ENCODE results near the gene EXOSC1.
"Not testable (repeated sequence)": the region's sequence is repeated elsewhere in the genome, so short reads cannot be mapped to it uniquely, and the experiment has no call there.

The EXOSC1 gene

DNA sequence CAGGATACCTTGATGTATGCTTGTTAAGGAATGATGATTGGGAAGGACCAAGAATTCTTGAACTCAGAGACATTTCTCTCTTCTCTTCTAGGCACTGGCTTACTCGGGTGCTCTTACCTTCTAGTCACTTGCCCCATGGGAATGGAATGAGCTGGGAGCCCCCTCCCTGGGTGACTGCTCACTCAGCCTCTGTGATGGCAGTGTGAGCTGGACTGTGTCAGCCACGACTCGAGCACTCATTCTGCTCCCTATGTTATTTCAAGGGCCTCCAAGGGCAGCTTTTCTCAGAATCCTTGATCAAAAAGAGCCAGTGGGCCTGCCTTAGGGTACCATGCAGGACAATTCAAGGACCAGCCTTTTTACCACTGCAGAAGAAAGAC is 10.9 kb upstream of the EXOSC1 start:
- DNase-seq = no peak

DNA sequence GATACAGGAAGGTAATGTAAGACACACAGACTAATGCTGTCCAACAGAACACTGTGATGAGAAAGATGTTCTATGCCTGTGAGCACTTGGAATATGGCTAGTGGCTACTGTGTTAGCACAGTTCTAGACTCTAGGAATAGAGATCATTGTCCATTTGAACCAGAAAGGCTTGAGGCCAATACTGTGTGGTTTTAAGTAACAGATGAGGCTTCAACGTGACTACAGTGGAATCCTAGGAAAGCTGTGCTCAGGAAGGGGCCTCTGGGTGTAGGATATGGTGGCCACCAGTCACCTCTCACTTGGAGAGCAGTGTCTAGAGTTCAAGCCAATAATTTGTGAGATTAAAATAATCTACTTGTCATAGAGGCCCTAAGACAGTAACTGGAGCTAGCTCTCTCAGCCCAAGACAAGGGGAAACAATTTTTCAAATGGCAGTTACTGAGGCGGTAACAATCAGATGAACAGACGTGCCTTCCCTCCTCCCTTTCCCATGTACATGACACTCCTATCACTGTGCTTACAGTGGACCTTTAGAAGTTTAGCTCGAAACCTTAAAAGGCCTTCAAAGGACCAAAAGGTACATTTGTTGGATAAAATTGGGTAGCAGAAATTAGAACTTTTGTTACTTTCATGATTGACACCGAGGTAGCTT is 10.4 kb upstream of the EXOSC1 start:
- DNase-seq = no peak

DNA sequence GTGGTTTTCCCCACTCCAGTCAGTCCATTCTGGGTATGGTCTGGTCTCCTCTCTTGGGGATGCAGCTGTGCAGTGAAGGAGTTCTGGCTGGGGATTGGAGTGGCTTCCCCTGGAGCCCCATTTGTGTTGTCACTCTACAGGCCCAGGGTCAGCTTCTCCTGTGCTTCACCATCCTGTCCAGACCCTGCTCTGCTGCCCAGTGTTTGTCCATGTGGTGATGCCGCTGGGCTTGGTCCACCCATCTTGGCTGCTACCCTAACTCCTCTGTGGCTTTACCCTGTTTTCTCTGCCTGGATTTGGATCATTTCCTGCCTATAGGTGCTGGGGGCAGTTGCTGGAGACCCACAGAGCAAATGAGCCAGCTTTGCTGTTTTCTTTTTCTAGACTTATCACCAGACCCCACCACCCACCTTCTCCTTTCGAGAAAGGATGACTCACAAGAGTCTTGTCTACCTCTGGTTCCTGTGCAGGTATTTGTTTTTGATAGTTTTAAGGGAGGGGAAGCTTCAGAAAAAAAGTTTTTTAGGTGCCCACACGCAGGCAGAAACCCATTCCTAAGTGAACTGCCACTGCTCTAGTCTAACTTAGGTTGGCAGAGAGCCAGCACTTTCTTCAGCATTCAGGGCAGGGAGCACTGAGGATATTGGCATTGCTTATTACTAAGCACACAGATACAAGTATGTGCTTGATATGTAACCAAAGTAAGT is 8.7 kb upstream of the EXOSC1 start:
- DNase-seq = no peak

DNA sequence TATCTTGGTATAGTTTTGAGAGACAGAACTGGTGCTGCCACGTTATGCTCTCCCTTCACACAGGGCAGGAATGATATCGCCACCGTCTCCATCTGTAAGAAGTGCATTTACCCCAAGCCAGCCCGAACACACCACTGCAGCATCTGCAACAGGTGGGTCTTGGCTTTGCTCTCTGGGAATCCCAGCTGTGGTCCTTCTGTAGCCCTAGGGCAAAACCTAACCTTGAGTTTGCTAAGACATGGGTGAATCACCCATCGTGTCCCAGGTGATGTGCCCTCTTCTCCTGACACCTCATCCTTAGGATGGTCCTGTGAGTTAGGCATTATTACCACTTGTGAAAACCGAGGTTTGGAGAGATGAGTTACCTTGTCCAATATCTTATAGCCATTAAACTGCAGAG is 6.5 kb upstream of the EXOSC1 start:
- DNase-seq = no peak

DNA sequence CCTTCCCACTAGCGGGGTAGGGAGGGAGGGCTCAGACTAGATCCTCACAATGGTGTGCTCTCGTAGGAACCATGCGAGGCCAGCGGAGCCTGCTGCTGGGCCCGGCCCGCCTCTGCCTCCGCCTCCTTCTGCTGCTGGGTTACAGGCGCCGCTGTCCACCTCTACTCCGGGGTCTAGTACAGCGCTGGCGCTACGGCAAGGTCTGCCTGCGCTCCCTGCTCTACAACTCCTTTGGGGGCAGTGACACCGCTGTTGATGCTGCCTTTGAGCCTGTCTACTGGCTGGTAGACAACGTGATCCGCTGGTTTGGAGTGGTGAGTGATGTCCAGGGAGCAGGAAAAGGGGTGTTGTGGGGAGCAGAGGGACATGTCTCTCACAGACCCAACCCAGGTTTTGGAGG is 5.8 kb upstream of the EXOSC1 start:
- DNase-seq = no peak

DNA sequence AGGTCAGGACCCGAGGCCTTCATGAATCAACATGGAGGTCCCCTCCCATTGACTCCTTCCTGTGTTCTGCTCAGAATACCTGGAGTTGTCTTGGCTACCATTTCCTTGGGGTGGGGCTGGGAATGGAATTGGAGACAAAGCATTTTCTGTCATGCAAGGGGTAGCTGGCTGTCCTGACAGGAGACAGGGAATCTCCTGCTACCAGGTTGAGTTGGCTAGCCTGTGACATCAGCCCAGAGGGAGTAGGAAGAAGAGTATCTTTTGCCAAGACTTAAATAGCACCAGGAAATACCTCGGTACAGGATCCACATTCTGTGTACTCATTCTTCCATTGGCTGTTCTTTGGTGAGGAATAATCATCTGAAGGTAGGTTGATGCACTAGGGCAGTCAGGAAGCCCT is 5.0 kb upstream of the EXOSC1 start:
- DNase-seq = no peak

DNA sequence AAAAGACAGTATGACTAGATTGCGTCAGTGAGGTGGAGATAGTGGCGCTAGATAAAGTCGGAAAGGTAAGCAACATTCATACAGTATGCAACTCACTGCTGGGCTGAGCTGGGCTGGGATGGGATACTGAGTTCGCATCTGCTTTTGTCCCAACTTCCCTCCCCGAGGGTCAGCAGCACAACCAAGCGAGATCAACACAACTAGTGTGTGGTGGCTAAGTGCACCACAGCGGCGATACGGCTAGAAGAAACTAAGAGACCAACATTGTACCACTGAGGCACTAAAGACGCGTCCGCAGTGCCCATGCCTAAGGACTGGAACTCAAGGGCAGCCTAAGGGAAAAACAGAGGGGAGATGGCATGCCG is 467 bp downstream of the EXOSC1 start:
- DNase-seq = no peak

DNA sequence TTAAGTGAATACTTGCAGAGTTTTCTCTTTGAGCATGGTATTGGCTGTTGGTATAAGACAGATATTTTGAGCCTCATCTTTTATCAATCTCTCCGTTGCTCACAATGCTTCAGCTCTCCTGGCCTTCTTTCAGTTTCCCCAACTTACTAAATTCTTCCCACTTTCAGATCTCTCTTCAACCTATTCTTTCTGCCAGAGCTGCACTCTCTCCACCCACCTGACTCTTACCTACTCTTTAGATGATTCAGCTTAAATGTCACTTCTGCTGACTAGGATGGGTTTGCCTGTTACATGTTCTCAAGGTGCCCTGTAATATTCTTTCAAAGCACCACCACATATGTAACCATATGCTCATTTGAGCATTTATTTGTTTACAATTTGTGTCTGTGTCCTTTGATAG is 1.6 kb downstream of the EXOSC1 start:
- no peak for DNase-seq

DNA sequence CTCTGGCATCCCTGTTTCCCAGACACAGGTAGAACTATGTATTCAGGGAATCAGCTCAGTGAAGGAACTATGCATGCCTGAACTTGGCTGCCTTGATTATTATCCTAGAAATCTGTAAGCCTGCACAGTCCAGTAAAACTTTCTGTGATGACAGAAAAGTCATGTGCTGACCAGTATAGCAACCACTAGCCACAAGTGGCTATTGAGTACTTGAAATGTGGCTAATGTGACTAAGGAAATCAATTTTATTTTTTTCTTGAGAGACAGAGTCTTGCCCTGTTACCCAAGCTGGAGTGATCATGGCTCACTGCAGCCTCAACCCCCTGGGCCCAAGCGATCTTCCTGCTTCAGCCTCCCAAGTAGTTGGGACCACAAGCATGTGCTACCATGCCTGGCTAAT is 3.5 kb downstream of the EXOSC1 start:
- DNase-seq = no peak

DNA sequence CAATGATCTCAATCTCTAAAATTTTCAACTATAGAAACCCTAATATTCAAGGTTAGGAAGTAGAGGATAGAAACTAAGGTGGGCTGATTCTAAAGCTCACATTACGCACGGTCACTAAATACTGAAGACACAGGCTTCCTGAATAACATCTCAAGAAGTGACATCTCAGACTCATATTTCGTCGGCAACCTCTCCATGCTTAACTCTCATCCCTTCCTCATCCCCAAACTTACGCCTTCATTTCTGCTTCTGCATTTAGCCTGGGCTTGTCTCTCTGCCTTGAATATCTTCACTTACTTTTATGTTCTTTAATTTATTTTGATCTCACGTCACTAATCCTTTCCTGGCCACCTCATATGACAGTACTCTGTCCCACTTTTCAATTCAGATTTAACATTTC is 10.6 kb downstream of the EXOSC1 start:
- no peak for DNase-seq

DNA sequence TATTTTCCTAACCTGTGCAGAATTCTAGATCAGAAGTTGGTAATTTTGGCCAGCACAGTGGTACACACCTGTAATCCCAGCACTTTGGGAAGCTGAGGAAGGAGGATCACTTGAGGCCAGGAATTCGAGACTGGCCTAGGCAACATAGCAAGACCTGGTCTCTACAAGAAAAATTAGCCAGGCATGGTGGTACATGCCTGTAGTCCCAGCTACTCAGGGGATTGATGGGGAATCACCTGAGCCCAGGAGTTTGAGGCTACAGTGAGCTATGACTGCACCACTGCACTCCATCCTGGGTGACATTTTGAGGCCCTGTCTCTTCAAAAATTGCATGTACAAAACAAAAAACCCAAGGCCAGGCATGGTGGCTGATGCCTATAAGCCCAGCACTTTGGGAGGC is 11.2 kb downstream of the EXOSC1 start:
- DNase-seq = no peak

DNA sequence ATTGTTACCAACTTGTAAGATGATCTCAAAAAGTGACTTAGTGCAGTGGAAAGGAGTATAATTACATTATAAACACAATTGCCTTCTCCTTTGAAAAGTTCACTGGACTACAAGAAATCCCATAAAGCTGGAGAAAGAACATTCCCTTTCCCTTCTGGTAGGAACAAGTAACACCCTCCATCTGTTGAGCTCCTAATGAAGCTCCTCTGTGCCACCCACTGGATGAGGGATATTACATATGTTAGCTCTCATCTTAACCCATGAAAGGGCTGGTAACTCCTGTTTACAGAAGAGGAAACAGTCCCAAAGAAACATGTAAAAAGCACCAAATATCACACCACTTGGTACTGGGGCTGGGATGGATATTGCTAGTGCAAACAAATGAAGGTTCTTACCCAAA is 11.8 kb downstream of the EXOSC1 start:
- no peak for DNase-seq

DNA sequence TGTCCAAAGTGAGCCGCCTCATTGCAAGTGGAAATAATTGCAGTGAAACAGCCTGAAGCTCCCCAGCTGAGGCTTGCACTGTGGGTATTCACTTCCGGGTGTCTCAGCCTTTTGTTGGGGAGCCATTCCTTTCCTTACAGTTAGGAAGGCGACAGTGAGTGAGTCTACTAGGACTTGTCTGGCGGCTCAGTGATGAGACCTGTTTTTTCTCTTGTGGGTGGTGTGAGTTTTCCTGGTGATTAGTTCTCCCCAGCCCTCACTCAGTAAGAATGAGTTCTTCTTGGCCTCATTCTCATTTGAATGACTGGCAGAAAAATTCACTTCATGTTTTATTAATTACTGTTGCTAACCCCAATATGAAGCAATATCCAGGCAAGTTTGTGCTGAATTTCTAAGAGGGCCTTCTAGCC is 17.2 kb downstream of the EXOSC1 start:
- DNase-seq = peak; percentile 54

DNA sequence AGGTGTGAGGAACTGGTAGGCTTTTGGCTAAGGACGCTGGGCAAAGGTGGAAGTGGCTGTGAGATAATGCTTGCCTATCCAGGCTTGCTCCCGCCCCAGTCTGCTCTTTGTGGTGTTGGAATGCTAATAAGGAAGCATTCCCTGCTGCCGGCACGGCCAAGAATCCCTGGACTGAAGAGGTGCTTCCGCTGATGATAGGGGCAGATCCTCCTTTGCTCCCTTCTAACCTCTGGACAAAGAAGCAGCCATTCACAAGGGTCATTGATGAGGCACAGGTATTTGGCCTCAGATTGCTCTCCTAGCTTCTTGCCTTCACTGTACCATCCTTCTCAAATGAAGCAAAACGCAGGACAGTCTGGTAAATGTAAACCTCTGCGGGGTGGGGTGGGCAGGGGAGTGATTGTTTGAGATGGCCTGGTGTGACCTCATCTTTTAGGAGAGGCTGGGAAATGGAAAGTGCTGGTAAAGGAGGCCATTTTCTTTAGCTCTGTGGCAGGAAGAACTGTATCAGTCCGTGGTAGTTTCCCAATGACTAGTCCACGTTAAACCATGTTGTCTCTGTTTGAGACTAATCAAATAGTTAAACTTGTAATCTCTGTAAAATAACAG is 18.1 kb downstream of the EXOSC1 start:
- peak; percentile 59 for DNase-seq

DNA sequence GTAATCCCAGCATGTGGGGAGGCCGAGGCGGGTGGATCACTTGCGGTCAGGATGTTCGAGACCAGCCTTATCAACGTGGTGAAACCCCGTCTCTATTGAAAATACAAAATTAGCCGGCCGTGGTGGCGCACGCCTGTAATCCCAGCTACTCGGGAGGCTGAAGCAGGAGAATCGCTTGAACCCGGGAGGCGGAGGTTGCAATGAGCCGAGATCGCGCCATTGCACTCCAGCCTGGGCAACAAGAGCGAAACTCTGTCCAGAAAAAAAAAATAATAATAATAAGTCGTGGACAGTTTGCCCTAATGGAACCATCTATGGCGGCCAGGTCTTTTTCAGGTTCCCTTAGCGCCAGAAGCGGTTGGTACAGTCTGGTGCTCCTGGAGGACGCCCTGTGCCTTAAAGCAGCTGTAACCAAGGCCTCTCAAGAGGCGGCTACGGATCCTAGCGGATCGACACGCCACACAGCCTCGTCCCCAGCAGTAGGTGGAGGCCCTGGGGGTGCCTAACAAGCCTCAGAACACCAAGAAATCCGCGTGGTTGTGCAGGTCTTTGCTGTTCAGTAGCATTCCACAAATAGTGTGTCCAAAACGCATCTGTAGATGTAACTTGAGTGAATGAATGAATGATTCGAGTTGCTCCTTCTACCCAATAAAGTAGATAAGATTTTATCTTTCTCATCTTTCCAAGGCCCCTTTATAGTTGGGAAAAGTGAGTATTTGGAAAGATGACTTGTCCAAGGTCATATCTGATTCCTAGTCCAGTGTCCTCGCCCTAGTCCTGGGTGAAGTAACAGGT is 18.8 kb downstream of the EXOSC1 start:
- DNase-seq = no peak

DNA sequence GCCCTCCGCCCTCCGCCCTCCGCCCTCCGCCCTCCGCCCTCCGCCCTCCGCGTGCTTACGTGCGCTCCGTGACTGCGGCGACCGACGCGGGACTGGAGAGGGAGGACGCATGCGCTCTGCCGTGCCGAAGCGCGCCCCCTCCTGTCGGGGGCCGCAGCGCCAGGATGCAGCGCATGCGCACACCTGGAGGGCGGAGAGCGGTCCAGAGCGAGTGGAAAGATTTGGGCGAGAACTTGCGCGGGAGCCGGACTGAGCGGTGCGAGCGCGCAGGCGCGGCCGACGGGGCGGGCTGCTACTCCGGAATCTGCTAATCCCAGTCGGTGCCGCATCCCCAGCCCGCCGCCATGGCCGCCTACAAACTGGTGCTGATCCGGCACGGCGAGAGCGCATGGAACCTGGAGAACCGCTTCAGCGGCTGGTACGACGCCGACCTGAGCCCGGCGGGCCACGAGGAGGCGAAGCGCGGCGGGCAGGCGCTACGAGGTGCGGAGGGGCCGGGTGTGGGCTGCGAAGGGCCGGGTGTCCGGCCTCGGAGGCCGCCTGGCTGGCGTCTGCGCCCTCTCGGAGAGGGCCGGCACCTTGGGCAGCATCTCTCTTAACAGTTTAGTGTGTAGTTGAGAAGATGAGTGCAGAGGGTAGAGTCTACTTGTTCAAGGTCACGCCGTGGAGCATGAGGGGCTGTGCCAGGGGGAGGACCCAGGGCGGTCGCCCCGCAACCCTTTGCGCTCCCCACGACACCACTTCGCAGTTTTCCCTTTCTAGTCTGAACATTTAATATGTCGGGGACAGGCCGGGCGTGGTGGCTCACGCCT is 19.6 kb downstream of the EXOSC1 start, which contains the start of gene PGAM1:
PGAM1 (plus strand) TSS at position 228 of the 812 bp plus-strand sequence; CDS start at position 345, 117 bp downstream.
- peak; percentile 97 for DNase-seq

DNA sequence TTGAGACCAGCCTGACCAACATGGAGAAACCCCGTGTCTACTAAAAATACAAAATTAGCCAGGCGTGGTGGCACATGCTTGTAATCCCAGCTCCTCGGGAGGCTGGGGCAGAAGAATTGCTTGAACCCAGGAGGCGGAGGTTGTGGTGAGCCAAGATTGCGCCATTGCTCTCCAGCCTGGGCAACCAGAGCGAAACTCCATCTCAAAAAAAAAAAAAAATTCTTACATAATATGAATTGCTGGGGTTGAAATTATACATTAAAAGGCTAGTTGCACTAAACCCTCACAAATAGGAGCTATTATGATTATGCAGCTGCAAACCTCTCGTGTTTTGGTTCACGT is 22.1 kb downstream of the EXOSC1 start:
- DNase-seq = not testable (repeated sequence)

DNA sequence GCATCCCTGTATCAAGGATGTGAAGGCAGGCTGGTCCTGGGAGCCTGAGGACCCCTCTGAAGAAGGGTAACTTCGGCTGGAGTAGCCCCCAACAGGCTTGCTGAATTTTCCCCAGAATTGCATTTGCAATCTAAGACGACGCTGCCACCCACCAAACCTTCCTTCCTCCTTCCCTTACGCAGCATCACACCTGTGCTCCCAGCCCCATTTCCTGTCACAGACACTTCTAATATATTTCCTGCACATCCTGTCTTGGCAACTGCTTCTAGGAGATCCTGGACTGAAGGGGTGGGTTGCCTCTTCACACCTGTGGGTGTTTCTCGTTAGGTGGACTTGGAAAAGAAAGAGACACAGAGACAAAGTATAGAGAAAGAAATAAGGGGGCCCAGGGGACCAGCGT is 29.2 kb downstream of the EXOSC1 start:
- peak; percentile 30 for DNase-seq

DNA sequence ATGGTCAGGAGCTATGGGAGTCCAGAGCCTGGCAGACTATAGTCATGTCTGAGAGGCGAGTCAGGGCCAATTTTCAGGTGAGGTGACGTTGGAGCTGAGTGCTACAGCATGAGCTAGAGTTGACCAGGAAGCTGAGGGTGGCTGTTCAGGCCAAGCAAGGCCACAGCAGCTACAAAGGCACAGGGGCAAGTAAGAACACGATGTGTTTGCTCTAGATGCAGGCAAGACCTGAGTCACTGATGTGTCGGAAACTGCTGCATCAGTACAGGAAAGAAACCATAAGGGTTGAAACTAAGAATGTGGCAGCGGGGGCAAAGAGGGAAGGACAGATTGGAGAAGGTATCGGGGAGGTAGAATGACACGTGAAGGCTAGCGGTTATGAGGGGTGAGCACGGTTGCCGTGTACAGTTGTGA is 32.9 kb downstream of the EXOSC1 start:
- DNase-seq = peak; percentile 83

DNA sequence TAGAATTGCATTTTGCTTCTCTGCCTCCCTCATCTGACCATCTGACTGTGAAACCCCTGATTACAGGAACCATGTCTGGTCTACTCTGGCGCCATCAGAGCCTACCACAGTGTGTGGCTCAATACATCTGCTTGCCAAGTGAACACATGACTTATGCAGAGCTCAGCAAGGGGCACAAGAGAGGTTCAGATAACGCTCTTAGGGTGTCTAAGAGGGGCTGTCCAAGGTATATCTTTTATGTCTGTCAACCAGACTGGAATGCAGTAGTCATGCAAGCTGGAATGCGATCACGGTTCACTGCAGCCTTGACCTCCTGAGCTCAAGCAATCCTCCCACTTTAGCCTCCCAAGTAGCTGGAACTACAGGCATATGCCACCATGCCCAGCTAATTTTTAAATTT is 34.4 kb downstream of the EXOSC1 start:
- no peak for DNase-seq

DNA sequence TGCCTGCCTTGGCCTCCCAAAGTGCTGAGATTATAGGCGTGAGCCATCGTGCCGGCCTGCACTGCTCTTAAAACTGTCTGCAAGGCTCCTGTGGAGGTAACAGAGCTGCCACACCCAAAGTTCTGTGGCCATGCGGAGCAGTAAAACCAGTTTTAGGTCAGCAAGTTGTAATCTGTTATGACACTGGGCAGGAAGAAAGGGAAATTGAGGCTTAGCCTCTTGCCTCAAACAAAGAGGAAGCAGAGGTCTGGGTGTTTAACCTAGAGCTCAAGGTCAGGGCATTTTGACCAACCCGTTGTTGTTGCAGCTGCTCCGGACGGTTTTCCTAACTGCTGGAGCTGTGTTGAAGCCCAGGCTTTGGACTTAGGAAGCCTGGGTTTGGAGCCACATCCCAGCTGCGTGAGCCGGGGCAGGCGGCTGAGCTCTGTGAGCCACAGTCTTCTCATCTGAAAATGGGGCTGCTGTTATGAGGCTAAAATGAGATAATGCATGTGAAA is 37.3 kb downstream of the EXOSC1 start:
- DNase-seq = no peak

DNA sequence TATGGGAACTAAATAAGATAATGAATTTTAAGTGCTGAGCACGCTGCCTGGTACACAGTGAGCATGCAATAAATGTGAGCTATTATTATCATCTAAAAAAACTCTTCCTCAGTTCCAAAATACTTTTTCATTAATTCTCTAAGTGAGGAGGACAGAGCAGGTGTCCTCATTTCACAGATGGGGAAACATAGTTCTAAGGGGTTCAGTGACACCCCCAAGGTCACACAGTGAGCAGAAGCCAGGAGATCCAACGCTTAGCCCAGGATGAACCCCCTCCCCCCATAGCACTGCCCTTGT is 37.9 kb downstream of the EXOSC1 start:
- no peak for DNase-seq
